ENCODE results near the gene ZNF296. TPM values are rescaled to one million over a fixed set of nuclear protein-coding genes. Genes with fewer than 3 reads are reported as not detected.

Gene ZNF296
- total and polyA plus RNA-seq, 11 donors: 0.16 to 1.2 (median 0.36) TPM; not detected in 2

- H3K4me3 ChIP-seq: no peak overlapping the region
- 72 to 80% (median 76%) methylated on average over 6 of the region's 6 CpGs for WGBS, 4 donors
- DNase-seq (no peak), ATAC-seq (no peak)
- intact Hi-C loops (cut with DNase I): loop anchor here in 4 of 10 donors (10.0 kb wide), 2 partner anchors 145 to 155 kb away; partner anchors contain the start of genes APOE (in 3 of the 4) and TOMM40 (in 1 of the 4)
- H3K27me3 ChIP-seq: no peaks in the 10 kb centered on the region
- H3K4me1 ChIP-seq: peaks cover 0 to 58% (median 36%) of the 10 kb centered on the region in 12 donors
- TF ChIP-seq POLR2A (IDR thresholded peaks at IDR 0.05) (no peak), CTCF (IDR thresholded peaks at IDR 0.05) (no peak)
- H3K36me3 ChIP-seq: peaks cover 0 to 61% (median 42%) of the 10 kb centered on the region in 9 donors
- H3K9me3 ChIP-seq: no peaks in the 10 kb centered on the region
- H3K27ac ChIP-seq: peak overlapping the region in 1 of 12 donors; percentile 20
Observed at GRCh38 chr19:45050036-45050435, 26.2 kb downstream of the ZNF296 start.

- H3K4me3 ChIP-seq: no peak overlapping the region
- H3K36me3 ChIP-seq: peaks cover 0 to 61% (median 42%) of the 10 kb centered on the region in 9 donors
- H3K4me1 ChIP-seq: peaks cover 0 to 60% (median 36%) of the 10 kb centered on the region in 12 donors
- peak overlapping the region in 5 of 12 donors; percentile 2 to 36 (median 20) for H3K27ac ChIP-seq
- ATAC-seq: peak; percentile 76 to 81 (median 80)
- 64 to 80% (median 71%) methylated on average over 2 to 8 of the region's 8 CpGs for WGBS, 4 donors
- DNase-seq: peak in 2 of 5 donors; percentile 54 to 60
- intact Hi-C loops (cut with DNase I): loop anchor here in 1 of 10 donors (10.0 kb wide), 1 partner anchor 144 kb away; the partner anchor contains the start of gene APOE
- no peaks in the 10 kb centered on the region for H3K9me3 ChIP-seq
- TF ChIP-seq CTCF (IDR thresholded peaks at IDR 0.05): no peak
- no peak for TF ChIP-seq POLR2A (IDR thresholded peaks at IDR 0.05)
- H3K27me3 ChIP-seq: no peaks in the 10 kb centered on the region
Observed at GRCh38 chr19:45049073-45049736, 27.1 kb downstream of the ZNF296 start.

GRCh38 chr19:45047188-45047797 is 29.0 kb downstream of the ZNF296 start:
- Histone ChIP-seq H3K27me3 (no peaks in the 10 kb centered on the region), H3K4me1 (peaks cover 0 to 57% (median 38%) of the 10 kb centered on the region in 12 donors), H3K4me3 (peak overlapping the region in 1 of 12 donors; percentile 40), H3K9me3 (no peaks in the 10 kb centered on the region), H3K36me3 (peaks cover 0 to 59% (median 38%) of the 10 kb centered on the region in 9 donors), H3K27ac (peak overlapping the region in 1 of 12 donors; percentile 66)
- intact Hi-C loops (cut with DNase I): loop anchor here in 1 of 10 donors (10.0 kb wide), 1 partner anchor 142 kb away; the partner anchor contains the start of gene APOE
- DNase-seq (no peak), ATAC-seq (no peak)
- 68 to 74% (median 73%) methylated on average over 7 of the region's 7 CpGs for WGBS, 4 donors
- TF ChIP-seq CTCF (IDR thresholded peaks at IDR 0.05) (no peak), POLR2A (IDR thresholded peaks at IDR 0.05) (no peak)

GRCh38 chr19:45046355-45046754 is 29.9 kb downstream of the ZNF296 start:
- H3K36me3 ChIP-seq: peaks cover 0 to 60% (median 43%) of the 10 kb centered on the region in 9 donors
- 75 to 78% (median 76%) methylated on average over 7 of the region's 7 CpGs for WGBS, 4 donors
- DNase-seq: no peak
- no peaks in the 10 kb centered on the region for H3K9me3 ChIP-seq
- ATAC-seq: peak in 1 of 4 donors; percentile 27
- H3K27me3 ChIP-seq: no peaks in the 10 kb centered on the region
- H3K4me3 ChIP-seq: no peak overlapping the region
- no peak for TF ChIP-seq CTCF (IDR thresholded peaks at IDR 0.05)
- TF ChIP-seq POLR2A (IDR thresholded peaks at IDR 0.05): no peak
- intact Hi-C loops (cut with DNase I): loop anchor here in 1 of 10 donors (10.0 kb wide), 1 partner anchor 142 kb away; the partner anchor contains the start of gene APOE
- H3K4me1 ChIP-seq: peaks cover 0 to 61% (median 40%) of the 10 kb centered on the region in 12 donors
- H3K27ac ChIP-seq: peak overlapping the region in 6 of 12 donors; percentile 1 to 66 (median 40)
